Measurements from ENCODE around the gene NECTIN3. TPM values are rescaled to one million over a fixed set of nuclear protein-coding genes. Genes with fewer than 3 reads are reported as not detected.

NECTIN3 gene
- total and polyA plus RNA-seq, 9 donors, result 15.4 to 45.5 (median 36.3) TPM

DNA sequence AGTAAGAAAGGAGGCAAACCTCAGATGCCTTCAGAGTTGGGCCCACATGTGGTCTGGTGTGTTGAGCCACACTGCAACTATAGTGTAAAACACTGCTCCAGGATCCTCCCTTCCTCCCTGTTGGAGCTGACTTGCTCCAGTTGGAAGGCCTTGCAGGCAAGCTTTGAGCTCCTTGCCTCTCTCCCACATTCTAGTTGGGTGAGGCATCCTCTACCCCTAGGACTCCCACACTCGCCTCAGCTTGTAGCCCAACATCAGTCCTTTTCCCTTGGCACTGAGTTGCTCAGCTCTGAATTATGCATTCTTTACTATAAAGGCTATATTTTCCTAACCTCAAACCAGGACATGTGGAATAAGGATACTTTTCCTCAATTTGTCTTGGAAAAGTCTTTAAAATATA, 143.9 kb downstream of the NECTIN3 start:
- H3K9me3 ChIP-seq, result no peaks in the 10 kb centered on the region
- intact Hi-C loops (cut with DNase I), result no loop called here
- DNase-seq, result no peak
- TF ChIP-seq POLR2A (IDR thresholded peaks at IDR 0.05) (no peak), EP300 (IDR thresholded peaks at IDR 0.05) (no peak)
- TF ChIP-seq, protein P1, sequence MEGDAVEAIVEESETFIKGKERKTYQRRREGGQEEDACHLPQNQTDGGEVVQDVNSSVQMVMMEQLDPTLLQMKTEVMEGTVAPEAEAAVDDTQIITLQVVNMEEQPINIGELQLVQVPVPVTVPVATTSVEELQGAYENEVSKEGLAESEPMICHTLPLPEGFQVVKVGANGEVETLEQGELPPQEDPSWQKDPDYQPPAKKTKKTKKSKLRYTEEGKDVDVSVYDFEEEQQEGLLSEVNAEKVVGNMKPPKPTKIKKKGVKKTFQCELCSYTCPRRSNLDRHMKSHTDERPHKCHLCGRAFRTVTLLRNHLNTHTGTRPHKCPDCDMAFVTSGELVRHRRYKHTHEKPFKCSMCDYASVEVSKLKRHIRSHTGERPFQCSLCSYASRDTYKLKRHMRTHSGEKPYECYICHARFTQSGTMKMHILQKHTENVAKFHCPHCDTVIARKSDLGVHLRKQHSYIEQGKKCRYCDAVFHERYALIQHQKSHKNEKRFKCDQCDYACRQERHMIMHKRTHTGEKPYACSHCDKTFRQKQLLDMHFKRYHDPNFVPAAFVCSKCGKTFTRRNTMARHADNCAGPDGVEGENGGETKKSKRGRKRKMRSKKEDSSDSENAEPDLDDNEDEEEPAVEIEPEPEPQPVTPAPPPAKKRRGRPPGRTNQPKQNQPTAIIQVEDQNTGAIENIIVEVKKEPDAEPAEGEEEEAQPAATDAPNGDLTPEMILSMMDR (IDR thresholded peaks at IDR 0.05), result no peak
- no peak overlapping the region for H3K4me3 ChIP-seq
- H3K27ac ChIP-seq, result no peak overlapping the region
- H3K4me1 ChIP-seq (ENCODE audit: insufficient read depth), result no peaks in the 10 kb centered on the region
- WGBS, 3 donors, result 66 to 86% (median 81%) methylated on average over 1 of the region's 1 CpG
- no peaks in the 10 kb centered on the region for H3K27me3 ChIP-seq
- no peaks in the 10 kb centered on the region for H3K36me3 ChIP-seq

DNA sequence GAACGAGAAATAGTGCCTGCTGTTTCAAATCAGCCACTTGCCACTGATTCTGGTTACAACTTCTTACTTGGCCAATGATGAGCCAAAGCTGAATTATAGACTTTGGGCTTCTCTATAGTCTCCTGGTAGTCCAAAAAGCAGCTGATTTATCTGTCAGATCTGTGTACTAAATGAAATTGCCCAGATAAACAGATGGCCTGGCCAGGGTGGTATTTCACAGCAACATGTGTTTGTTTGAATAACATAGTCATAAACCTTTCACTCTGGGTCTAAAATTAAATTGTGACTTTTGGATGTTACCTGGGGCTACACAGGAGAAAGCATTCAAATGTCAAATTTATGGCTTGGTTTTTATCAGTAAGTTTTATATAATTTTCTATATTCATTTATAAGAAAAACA, 147.0 kb downstream of the NECTIN3 start:
- H3K36me3 ChIP-seq, result no peaks in the 10 kb centered on the region
- TF ChIP-seq POLR2A (IDR thresholded peaks at IDR 0.05) (no peak), EP300 (IDR thresholded peaks at IDR 0.05) (no peak)
- TF ChIP-seq, protein P1 (IDR thresholded peaks at IDR 0.05), result no peak
- no peak overlapping the region for H3K4me3 ChIP-seq
- no peaks in the 10 kb centered on the region for H3K9me3 ChIP-seq
- 61 to 83% (median 69%) methylated on average over 1 of the region's 1 CpG for WGBS, 3 donors
- no peak for DNase-seq
- intact Hi-C loops (cut with DNase I), result no loop called here
- no peak overlapping the region for H3K27ac ChIP-seq
- H3K27me3 ChIP-seq, result no peaks in the 10 kb centered on the region
- no peaks in the 10 kb centered on the region for H3K4me1 ChIP-seq (ENCODE audit: insufficient read depth)

DNA sequence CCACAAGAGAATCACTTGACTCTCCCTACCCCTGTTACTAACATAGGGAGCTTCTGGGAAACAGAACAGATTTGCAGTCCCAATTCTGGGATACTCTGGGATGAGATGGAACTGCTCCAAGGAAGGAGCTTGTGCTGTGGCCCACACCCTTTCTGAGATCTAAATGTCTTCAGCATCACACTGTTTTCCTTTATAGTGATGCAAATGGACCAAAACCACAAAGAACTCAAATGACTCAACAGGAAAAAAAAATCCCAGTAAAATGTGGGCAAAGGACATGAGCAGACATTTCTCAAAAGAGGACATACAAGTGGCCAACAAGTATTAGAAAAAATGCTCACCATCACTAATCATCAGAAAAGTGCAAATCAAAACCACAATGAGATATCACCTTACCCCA, 155.6 kb downstream of the NECTIN3 start:
- H3K27ac ChIP-seq, result no peak overlapping the region
- no peaks in the 10 kb centered on the region for H3K9me3 ChIP-seq
- TF ChIP-seq POLR2A (IDR thresholded peaks at IDR 0.05), result no peak
- H3K4me3 ChIP-seq, result no peak overlapping the region
- H3K4me1 ChIP-seq (ENCODE audit: insufficient read depth), result no peaks in the 10 kb centered on the region
- DNase-seq, result no peak
- no peaks in the 10 kb centered on the region for H3K27me3 ChIP-seq
- intact Hi-C loops (cut with DNase I), result no loop called here
- no peaks in the 10 kb centered on the region for H3K36me3 ChIP-seq

DNA sequence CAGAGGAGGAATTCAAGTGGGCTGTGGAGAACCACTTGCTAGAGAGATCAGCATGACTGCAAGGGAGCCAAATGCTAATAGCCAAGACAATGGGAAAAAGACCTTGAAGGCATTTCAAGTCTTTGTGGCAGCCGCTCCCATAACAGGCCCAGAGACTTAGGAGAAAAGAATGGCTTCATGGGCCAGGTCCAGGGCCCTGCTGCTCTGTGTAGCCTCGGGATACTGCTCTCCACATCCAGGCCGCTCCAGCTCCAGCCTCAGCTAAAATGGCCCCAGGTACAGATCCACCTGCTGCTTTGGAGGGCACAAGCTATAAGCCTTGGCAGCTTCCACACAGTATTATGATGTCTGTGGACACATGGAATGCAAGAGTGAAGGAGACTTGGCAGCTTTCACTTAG, 157.7 kb downstream of the NECTIN3 start:
- intact Hi-C loops (cut with DNase I), result no loop called here
- no peak overlapping the region for H3K4me3 ChIP-seq
- H3K9me3 ChIP-seq, result no peaks in the 10 kb centered on the region
- DNase-seq, result no peak
- H3K27me3 ChIP-seq, result no peaks in the 10 kb centered on the region
- H3K4me1 ChIP-seq (ENCODE audit: insufficient read depth), result no peaks in the 10 kb centered on the region
- H3K27ac ChIP-seq, result no peak overlapping the region
- TF ChIP-seq EP300 (IDR thresholded peaks at IDR 0.05) (no peak), POLR2A (IDR thresholded peaks at IDR 0.05) (no peak)
- TF ChIP-seq, protein P1 (IDR thresholded peaks at IDR 0.05), result no peak
- WGBS, 3 donors, result 83 to 98% (median 87%) methylated on average over 3 of the region's 3 CpGs
- no peaks in the 10 kb centered on the region for H3K36me3 ChIP-seq

- DNase-seq, result no peak
- TF ChIP-seq EP300 (IDR thresholded peaks at IDR 0.05), result no peak
- TF ChIP-seq POLR2A (IDR thresholded peaks at IDR 0.05), result no peak
- TF ChIP-seq, protein P1 (IDR thresholded peaks at IDR 0.05), result no peak
- no peaks in the 10 kb centered on the region for H3K4me1 ChIP-seq (ENCODE audit: insufficient read depth)
- 72 to 81% (median 79%) methylated on average over 6 of the region's 6 CpGs for whole genome bisulfite sequencing, 3 donors
- H3K27ac ChIP-seq, result no peak overlapping the region
- no peaks in the 10 kb centered on the region for H3K36me3 ChIP-seq
- no peak overlapping the region for H3K4me3 ChIP-seq
- intact Hi-C loops (cut with DNase I), result no loop called here
- H3K27me3 ChIP-seq, result no peaks in the 10 kb centered on the region
- no peaks in the 10 kb centered on the region for H3K9me3 ChIP-seq
These were observed 165.5 kb downstream of the NECTIN3 start for GRCh38 chr3:111236836-111237713.

Data from ovary (tissue), 9 donors.